NCI-H345 (cell line): ENCODE data around the gene STAT6.

Source experiments
- DNase-seq: peaks from one replicate; lab custom pipeline; 2025; lab: John Stamatoyannopoulos, UW

The STAT6 gene

DNA sequence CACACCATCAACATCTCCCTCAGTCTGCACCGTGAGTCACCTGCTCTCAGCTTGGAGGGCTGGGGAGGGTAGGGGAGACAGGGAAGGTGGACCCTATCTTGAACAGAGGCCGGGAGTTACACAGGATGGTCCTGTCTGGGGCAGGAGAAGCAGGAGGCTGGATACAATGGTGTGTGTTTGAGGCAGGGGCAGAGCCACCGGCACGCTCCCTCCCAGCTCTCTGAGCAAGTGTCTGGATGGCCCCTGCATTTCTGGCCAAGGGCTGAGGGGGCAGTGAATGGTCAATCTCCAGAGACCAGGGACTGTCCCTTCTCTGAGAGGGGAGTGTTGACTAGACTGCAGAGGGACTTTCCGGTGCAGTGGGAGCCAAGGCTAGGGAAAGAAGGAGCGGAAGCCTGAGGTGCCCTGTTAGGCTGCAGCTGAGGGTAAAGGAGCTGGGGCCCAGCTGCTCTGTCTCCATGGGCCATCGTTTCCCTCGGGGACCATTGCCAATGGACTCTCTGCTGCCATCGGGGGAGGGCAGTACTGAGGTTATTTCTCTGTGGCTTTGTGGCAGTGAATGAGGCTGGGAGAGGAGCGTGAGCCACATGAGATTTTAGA lies 34.4 kb upstream of the STAT6 start:
- DNase-seq: no peak

DNA sequence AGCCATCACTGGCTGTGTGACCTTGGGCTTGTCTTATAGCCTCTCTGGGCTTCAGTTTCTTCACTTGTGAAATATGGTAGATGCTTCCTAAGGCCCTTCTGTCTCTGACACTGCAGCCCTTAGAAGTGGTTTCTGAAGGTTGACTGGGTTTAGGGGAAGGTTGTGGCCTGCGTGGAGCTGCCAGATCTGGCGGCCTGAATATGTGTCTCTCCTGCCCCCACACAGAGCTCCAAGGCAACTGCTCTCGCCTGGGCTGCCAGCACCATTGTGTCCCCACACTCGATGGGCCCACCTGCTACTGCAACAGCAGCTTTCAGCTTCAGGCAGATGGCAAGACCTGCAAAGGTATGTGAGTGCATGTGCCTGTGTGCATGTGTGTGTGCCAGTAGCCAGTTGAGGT lies 32.3 kb upstream of the STAT6 start:
- no peak for DNase-seq

DNA sequence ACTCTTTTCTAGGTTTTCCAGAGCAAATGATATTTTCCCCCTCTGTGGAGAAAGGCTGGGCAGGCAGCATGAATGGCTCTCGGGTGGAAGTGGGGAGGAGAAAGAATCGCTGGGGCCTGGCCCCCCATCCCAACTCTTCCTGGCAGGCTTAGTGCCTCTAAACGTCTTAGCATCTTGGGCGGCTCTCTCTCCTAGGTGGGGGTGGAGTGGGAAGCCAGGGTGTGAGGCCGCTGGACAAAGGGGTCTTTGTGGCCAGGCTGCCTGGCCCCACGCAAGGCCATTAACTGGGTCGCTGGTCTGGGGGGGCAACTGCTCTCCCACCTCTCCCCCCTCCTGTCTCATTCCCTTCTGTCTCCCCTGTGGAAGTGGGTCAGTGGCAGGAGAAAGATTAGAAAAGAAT lies 31.6 kb upstream of the STAT6 start:
- no peak for DNase-seq

DNA sequence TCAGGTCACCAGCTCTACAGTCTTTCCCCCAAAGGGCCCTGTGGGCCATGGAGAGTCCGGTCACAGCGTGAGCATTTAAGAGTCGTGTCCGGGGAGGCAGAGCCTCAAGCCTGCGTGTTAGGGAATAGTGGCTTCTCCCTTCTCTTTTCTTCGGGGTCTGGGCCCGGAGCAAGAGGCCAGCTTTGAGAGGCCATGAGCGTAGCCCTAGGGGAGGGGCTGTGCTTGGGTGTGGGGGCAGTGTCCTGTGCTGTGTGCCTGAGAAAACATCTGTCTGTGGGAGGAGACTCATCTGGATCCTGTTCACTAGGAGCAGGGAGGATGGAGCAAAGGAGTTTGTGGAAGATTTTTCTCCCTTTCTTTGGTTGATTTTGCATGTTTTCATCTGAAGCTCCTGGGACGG lies 31.0 kb upstream of the STAT6 start:
- no peak for DNase-seq

DNA sequence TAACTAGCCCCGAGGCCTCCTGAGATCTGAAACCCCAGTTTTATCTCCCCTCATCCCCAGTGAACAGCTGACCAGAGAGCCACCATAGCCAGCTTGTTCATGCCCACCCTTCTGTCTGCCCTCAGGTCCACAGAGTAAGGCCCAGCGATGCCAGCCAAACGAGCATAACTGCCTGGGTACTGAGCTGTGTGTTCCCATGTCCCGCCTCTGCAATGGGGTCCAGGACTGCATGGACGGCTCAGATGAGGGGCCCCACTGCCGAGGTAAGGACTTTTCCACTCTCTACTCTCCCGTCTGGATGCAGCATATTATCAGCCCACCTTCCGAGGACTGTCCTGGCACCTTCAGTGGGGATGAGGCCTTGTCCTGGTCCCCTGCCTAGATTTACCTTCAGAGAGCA lies 30.1 kb upstream of the STAT6 start:
- no peak for DNase-seq

DNA sequence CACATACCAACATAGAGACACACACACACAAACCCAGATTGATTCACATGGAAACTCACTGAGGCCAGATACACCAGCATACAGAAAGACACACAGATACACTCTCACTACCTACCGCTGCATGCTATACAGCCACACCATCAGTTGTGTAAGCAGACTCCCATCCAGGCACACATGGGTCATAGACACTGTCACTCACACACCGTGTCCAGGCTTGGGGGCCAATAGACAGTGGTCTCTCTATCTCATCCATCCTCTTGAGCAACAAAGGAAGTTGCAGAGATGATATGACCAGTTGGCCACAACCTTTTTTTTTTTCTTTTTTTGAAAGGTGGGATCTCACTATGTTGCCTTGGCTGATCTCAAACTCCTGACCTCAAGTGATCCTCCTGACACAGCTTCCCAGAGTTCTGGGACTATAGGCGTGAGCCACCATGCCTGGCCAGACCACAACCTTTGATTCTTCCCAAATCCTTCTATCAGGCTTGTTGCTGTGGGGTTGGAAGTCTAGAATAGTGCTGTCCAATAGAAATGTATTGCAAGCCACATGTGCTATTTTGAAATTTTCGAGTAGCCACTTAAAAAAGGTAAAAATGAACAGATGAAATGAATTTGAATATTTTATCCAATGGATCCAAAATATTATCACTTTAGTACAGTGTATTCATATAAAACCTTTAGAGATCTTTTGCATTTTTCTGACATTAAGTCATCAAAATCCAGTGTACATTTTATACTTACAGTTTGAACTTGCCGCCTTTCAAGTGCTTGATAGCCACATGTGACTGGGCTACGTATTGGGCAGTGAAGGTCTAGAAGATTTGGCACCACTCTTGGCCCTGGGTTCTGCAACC lies 28.9 kb upstream of the STAT6 start:
- no peak for DNase-seq

DNA sequence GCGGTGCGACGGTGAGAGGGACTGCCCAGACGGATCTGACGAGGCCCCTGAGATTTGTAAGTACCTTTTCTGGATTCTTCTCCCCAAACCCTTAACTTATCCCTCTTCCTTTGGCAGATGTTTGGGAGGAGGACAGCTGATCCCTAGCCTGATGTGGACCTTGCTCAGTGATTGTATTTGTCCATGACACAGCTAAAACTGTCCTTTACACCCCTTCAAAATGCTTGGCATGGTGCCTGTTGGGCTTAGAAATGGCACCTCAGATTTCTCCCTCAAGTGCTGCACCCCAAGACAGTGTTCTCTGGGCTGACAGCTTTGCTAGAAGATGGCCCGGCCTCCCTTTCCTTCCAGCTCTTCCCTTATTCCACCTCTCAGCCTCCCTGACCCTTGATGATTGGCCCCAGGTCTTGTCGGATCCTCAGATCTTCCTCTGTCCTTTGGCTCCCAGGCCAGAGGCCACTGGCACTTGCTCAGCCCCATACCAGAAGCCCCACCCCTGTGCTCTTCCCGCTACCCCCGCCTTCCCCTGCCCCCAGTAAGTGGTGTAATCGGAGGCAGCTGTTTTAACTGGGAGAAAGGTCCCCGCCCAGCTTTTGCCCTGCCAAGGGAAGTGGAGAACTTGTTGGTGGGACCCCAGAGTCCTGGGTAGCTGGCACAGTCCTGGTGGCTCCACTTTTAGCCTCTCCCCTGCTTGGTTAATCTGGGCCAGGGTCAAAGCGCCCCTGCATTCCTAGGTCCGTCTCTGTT lies 27.5 kb upstream of the STAT6 start:
- no peak for DNase-seq

DNA sequence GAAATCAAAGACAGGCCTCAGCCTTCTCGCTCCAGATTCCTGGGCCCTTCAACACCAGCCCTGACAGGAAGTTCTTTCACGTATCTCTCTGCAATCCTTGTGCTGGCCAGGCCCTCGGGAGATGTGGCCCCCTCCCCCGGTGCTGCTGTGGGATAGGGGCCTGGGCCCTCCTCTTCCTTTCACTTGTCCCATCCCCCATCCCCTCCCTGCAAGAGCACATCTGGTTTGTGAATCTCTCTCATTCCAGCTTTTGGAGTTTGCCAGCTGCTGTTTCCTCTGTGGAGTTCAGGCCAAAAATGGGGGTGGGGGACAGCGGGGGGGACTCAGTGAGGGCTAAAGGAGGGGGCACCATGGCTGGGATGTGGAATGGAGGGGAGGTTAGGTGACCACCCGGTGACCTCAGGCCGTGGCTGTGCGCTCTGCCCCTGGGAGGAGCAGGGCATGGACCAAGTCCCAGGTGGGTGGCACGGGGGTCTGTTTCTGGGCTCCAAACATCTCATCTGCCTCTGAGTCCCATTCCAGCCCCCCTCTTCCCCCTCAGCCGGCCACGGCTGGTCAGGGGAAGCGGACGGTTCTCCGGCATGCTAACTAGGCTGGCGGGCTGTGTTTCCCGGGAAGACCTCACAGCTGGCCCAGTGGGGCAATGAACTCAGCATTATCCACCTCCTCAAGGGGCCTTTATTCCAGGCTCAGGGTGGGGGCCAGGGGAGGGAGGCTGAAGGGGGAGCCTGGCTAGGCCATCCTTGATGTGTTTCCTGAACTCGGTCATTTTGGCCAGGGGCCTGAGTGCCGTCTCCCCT lies 24.6 kb upstream of the STAT6 start:
- no peak for DNase-seq

DNA sequence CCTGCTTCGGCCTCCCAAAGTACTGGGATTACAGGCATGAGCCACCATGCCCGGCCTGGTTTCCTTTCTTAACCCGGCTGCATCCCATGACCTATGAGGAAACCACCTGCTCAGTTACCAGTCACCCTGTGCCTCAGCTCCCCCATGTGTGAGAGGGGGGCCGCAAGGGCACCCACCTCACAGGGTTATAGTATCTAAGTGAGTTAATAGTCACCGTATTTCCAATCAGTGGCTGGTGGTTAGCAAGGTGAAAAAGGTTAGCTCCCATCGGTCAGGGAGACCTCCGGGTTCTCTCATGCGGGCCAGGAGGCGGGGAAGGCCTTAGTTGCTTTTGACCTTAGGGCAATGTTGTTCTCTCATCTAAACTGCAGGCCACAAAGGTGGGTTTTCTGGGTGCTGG lies 23.8 kb upstream of the STAT6 start:
- no peak for DNase-seq

DNA sequence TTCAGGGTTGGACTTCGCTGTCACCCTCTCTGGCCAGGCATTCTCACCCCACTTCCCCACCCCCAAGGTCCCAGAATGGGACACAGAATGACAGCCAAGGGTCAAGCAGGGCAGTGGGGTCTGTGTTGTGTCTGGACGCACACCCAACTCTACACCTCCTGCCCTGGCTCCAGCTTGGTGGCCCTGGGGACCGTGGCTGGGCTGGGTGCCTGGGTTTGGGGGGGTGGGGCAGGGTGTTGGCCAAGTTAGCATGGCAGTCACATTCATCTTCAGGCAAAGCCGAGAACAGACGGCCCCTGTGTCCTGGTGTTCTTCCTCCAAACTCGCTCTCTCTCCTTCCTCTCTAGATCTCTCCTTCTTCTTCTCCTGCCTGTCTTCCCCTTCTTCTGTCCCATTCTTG lies 22.8 kb upstream of the STAT6 start:
- no peak for DNase-seq

DNA sequence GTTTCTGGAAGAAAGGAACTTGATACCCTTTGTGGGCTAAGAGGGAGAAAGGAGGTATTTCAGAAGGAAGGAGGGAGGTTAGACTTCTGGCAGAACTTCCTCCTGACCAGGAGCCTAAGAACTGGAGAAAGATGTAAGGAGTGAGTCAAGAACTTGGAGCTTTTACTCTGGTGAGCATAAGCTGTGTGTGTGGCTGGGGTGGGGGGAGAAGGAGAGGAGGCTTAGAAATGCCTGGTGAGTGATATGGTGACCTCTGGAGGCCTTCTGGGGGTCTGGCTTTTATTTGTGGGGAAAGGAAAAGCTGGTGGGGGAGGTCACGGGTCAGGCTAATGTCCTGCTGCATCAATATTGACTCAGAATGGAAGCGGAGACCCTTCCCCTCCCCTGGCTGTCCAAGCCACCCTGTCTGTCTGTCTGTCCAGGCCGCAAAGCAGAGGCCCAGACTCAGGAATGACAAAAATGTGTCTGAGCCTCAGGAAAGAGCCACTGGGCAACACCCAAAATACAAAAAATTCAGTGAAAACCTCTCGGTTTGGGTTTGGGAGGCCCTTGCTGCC lies 21.9 kb upstream of the STAT6 start:
- no peak for DNase-seq

DNA sequence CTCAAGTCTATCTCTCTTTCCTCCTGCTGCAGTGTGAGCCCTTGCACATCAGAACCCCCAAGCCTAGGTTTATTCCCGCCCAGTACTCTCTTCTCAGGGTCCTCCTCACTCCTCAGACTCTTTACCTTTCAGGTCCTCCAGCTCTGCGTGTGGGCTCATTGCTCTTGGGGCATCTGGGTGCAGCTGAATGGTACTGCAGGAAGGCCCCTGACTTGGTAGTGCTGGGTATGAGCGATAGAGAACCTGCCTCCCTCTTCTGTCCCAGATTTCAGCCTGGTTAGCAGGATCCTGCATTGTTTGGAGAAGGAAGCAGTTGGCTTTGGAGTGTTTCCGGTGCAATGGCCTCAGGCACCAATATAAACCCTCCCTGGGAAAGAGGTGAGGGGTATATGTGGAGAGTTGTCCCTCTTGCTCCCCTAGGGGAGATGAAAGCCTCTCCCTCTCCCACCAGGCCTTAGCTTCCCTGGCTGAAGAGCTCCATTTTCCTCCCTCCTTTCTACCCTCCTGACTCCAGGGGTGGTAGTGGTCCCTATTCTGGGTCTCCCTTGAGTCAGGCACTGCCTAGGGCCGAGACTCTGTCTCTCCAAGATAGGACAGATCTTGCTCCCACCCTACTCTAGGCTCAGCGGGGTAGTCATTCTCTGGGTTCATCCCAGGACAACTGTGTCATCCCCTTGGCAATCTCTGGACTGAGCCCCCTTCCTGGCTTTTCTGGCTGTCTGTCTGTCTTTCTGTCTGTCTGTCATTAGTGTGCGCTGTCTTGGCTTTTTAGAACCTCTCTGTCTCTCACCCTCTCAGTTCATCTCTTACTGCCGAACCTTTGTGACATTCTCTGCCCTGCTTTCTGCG lies 21.0 kb upstream of the STAT6 start:
- DNase-seq: no peak

DNA sequence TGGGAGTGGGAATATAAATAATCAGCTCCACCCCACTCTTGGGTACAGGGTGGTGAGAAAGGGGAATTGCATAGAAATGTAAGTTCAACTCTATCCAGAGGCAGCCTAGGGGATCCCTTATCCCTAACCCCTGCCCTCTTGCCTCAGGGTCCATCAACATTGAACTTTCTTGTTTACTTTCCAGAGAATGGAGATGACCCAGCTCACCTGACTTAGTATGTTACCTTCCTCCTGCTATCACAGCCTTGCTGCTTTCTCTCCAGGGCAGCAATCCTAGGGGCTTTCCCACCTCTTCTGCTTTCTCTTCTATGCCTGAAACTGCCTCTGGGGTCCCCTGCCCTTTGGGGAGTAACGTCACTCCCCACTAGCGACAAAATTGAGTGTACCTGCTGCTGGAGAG lies 19.8 kb upstream of the STAT6 start:
- no peak for DNase-seq

DNA sequence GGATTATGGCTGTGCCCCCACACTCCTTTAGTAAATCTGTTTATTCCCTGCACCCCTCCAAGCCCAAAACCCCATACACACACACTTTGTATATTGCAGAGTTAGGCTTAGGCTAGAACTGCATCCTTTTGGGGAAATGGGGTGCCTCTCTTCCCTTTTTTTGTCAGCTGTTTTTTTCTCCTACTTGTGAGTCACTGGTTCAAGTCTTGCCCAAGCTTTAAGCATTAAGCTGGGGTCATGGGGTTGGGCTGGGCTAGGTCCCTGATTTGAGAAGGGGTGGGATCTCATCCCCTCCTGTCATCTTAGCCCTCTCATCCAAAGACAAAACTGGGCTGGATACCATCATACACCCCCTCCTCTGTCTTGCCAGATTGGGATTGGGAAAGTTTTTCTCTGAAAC lies 18.7 kb upstream of the STAT6 start:
- DNase-seq: no peak

DNA sequence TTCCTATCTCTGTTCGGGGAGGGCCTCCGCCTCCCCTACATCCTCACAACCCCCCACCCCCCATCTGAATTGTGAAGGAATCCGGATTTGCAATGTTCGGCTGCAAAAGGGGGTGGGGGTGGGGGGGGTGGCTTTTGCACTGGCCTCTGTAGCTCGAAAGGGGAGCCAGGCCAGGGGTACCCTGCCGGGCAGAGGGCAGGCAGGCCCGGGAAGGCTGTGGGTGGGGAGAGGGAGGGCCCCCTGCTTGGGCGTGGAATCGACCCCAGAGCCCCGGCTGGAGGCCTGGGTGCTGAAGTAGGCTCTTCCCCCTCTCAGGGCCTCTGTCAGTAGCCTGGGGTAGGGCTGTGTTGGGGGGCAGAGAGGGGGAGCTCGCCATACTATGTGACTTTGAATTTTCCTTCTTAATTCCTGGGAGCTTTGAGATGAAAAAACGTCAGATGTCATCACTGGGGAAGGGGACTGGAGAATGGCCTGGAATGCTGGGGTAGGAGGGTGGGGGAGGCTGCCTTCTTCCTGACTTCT lies 18.2 kb upstream of the STAT6 start:
- DNase-seq: no peak

DNA sequence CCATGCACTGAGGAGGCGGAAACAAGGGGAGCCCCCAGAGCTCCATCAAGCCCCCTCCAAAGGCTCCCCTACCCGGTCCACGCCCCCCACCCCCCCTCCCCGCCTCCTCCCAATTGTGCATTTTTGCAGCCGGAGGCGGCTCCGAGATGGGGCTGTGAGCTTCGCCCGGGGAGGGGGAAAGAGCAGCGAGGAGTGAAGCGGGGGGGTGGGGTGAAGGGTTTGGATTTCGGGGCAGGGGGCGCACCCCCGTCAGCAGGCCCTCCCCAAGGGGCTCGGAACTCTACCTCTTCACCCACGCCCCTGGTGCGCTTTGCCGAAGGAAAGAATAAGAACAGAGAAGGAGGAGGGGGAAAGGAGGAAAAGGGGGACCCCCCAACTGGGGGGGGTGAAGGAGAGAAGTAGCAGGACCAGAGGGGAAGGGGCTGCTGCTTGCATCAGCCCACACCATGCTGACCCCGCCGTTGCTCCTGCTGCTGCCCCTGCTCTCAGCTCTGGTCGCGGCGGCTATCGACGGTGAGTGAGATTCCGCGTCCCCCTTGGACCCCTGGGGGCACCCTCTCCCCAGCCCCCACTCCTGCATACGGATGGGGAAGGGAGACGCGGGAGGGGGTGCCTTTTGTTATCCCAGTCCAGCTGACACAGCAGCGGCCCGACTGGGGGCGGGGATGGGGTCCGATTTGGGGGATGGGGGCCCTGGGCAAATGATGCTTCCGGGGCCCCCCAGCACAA lies 17.5 kb upstream of the STAT6 start:
- no peak for DNase-seq

DNA sequence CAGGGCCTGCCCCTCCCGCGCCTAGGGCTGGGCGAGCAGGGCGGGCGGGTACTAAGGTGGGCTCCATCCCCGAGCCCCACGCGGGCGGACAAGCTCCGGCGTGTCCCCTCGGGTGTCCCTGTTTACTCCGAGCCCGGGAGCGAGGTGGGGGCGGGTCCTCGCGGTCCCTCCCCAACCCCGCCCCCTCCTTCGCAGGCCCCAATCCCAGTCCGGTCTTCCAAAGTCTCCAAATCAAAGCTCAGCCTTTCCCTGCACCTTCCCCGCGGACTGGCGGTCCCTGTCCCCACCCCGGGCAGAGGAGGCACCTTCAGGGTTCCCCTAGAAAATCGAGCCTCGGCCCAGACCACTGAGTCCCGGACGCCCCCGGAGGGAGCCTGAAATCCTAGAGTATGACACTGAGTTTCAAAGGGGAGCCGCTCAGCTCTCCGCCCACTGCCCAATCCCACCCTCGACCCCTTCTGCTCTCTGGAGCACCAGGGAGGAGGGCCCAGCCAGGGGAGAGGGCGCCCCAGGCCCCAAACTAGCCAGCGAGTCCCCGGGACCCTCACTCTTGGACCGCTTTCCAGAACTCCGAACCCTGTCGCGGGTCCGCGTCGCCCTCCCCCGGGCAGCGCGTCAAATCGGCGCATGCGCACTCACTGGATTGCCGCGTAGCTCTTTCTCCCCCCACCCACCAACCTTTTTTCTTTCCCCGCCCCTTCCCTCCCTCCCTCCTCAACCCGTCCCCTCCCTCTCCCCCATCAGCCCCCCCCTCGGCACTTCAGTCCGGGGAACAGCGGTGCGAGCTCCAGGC lies 16.8 kb upstream of the STAT6 start, which contains the start of gene LRP1:
Gene LRP1 (plus strand): TSS at position 758 of the 793 bp plus-strand sequence. CDS start 482 bp downstream, outside the sequence.
- DNase-seq: peak; percentile 89

DNA sequence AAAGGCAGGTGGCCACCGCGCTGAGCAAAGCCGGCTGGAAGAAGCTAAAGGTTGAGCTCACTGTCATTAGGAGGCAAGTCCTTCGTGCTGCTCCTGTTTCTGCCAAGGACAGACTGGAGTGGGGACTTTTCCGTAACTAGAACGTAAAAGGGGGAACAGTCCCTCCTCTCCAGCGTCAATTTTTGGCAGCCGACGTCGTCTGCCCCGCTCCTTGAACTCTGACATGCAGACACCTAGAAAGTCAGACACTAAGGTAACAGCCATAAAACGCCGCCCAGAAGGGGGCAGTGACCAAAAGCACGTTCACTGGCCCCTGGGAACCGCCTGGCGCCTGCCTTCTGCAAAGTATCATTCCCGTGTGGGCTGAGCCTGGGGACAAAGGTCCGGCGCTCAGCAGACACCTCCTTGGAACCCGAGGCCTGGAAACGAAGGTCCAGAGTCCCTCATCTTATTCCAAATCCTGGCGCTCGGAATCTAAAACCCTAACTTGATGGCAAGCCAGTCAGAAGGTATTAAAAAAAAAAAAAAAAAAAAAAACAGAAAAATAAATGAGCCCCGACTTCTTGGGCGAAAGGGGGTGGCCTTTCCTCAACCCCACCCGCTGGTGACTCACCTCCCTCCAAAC lies 16.1 kb upstream of the STAT6 start:
- peak; percentile 35 for DNase-seq

DNA sequence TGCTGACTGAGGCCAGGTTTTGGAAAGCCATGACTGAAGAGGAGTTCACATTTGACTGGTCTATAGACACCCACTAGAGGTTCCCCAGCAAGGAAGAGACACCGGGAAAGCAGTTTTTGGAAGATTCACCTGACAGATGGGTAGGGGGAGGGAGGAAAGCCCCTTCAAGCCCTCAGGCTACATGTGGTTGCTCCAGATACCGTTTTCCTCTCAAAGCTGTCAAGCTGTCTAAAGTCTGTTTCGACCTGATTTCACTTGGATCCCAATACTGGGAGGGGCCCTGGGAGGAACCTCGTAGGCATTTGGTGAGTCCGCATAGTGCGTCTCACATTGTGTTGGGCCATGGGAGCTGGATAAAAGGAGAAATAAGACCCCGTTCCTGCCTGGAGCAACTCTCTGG lies 15.4 kb upstream of the STAT6 start:
- no peak for DNase-seq
